HG03558 (cell line): Measurements from ENCODE around the gene CDIP1.
"Not testable (repeated sequence)": the region's sequence is repeated elsewhere in the genome, so short reads cannot be mapped to it uniquely, and the experiment has no call there.

ENCODE experiments used
- ATAC-seq: cut with Tn5 transposase; IDR thresholded peaks from one replicate; pipeline ENCODE4 v1.9.1; 2021; ENCODE audit warnings: moderate number of reproducible peaks; ENCODE audit not compliant: unreplicated experiment; ENCODE audit errors: extremely low read depth

Gene CDIP1

GRCh38 chr16:4538350-4539235 lies at the start of gene CDIP1:
TSS of gene CDIP1 (minus strand) at chr16:4538773. CDS start at chr16:4514130, 24,643 bp downstream.
- peak; percentile 57 for ATAC-seq

- no peak for ATAC-seq
Measured at GRCh38 chr16:4586291-4586690, 47.7 kb upstream of the CDIP1 start.

GRCh38 chr16:4583906-4584305 lies 45.3 kb upstream of the CDIP1 start:
- ATAC-seq: no peak

GRCh38 chr16:4580250-4580649 lies 41.7 kb upstream of the CDIP1 start:
- ATAC-seq: no peak

GRCh38 chr16:4578961-4579530 lies 40.5 kb upstream of the CDIP1 start:
- no peak for ATAC-seq

GRCh38 chr16:4576008-4576407 lies 37.4 kb upstream of the CDIP1 start:
- ATAC-seq: no peak

- ATAC-seq: no peak
Measured at GRCh38 chr16:4574919-4575705, 36.5 kb upstream of the CDIP1 start.

- ATAC-seq: not testable (repeated sequence)
Measured at GRCh38 chr16:4573926-4574325, 35.4 kb upstream of the CDIP1 start.

GRCh38 chr16:4572715-4573114 lies 34.1 kb upstream of the CDIP1 start:
- ATAC-seq: no peak

GRCh38 chr16:4570688-4571321 lies 32.2 kb upstream of the CDIP1 start:
- ATAC-seq: no peak

GRCh38 chr16:4570086-4570485 lies 31.5 kb upstream of the CDIP1 start:
- ATAC-seq: no peak

GRCh38 chr16:4566144-4566543 lies 27.6 kb upstream of the CDIP1 start:
- ATAC-seq: no peak

- ATAC-seq: no peak
Measured at GRCh38 chr16:4564661-4565267, 26.2 kb upstream of the CDIP1 start.

GRCh38 chr16:4561596-4561995 lies 23.0 kb upstream of the CDIP1 start:
- no peak for ATAC-seq

GRCh38 chr16:4557973-4558372 lies 19.4 kb upstream of the CDIP1 start:
- no peak for ATAC-seq

- no peak for ATAC-seq
Measured at GRCh38 chr16:4556580-4556979, 18.0 kb upstream of the CDIP1 start.

GRCh38 chr16:4556112-4556511 lies 17.5 kb upstream of the CDIP1 start, which contains the start of gene C16orf96:
TSS of gene C16orf96 (plus strand) at chr16:4556340. CDS start at chr16:4556490, 150 bp downstream.
- ATAC-seq: no peak

- no peak for ATAC-seq
Measured at GRCh38 chr16:4552541-4552940, 14.0 kb upstream of the CDIP1 start.

- ATAC-seq: no peak
Measured at GRCh38 chr16:4550591-4550990, 12.0 kb upstream of the CDIP1 start.

GRCh38 chr16:4548124-4548523 lies 9.6 kb upstream of the CDIP1 start:
- no peak for ATAC-seq
